Kidney capillary endothelial cell (primary cell): ENCODE results near the gene KRT9.
A peak's percentile ranks its signal among the peaks of the same experiment; 100 is the strongest.
"Not testable (repeated sequence)": the region's sequence is repeated elsewhere in the genome, so short reads cannot be mapped to it uniquely, and the experiment has no call there.

Experiments used
- DNase-seq: peaks from one replicate; pipeline ENCODE4 v3.0.0-alpha.2; 2018; ENCODE audit warnings: low spot score

KRT9 gene

DNA sequence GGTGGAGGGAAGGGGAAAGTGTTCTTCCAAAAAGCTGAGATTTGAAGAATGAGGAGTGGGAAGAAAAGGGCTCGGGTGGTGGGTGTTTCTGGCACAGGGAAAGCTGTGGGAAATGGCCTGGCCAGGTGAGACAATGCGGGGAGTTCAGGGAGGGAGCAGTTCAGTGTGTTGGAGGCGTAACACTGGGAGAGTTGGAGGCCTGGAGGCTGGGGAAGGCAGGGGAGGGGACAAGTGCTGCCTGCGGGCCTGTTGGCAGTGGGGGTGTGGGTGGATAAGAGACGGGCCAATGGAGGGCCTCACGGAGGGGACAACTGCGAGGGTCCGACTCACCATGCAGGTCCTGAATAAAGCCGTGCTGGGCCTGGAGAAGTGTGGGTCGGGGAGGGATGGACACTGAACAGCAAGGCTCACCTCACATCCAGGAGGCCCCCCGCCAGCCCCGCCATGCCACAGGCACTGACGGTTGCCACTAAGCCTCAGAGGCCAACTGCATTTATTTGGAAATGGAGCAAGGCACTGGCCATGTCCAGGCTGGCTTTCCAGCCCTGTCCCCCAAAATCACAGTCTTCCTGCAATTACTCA is 25.9 kb downstream of the KRT9 start:
- no peak for DNase-seq

DNA sequence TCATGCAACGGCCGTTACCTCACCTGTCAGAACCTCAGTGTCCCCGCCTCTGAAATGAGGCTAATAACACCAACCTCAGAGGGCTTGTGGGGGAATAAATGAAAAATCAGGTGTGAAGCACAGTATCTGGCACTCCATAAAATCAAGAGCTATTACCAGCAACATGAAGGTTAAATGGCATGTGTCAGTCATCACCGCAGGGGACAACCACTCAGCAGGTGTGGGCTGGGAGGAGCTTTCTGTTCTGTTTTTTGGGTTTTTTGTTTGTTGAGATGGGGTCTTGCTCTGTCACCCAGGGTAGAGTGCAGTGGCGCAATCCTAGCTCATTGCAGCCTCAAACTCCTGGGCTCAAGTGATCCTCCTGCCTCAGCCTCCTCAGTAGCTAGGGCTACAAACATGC is 26.9 kb downstream of the KRT9 start:
- DNase-seq, result no peak

GRCh38 chr17:41544491-41544892 is 27.4 kb downstream of the KRT9 start:
- DNase-seq, result no peak

- not testable (repeated sequence) for DNase-seq
Observed at GRCh38 chr17:41542786-41543185, 29.1 kb downstream of the KRT9 start.

GRCh38 chr17:41542357-41542756 is 29.5 kb downstream of the KRT9 start:
- DNase-seq, result no peak

DNA sequence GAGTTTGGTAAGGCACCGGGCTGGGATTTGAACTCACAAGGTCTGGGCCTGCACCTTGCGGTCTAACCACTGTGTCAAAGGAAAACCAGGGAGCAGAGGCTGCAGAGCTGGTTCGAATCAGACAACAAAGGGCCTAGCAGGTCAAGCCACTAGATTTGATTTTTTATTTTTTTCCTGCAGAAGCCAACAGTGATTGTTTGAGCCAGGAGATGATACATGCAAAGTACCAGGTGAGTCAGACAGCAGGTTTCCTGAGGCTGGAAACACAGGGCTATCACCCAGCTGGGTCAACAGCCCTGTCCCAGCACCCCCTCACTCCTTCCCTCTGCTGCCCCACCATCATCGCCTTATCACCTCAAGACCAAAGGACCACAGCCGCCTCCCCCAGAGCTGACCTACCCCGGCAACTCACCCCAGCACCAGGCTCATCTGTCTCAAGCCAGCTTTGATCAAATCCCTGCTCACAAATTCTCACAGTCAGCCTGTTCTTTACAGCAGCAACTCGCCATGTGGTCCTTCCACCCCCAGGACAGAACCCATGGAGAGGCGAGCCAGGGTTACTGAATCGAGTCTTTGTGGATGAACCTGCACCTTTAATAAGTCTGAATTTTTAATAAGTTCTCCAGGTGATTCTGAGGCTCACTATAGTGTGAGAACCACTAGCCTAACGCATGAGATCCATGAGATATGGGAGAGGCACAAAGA is 30.8 kb downstream of the KRT9 start:
- peak; percentile 50 for DNase-seq

DNA sequence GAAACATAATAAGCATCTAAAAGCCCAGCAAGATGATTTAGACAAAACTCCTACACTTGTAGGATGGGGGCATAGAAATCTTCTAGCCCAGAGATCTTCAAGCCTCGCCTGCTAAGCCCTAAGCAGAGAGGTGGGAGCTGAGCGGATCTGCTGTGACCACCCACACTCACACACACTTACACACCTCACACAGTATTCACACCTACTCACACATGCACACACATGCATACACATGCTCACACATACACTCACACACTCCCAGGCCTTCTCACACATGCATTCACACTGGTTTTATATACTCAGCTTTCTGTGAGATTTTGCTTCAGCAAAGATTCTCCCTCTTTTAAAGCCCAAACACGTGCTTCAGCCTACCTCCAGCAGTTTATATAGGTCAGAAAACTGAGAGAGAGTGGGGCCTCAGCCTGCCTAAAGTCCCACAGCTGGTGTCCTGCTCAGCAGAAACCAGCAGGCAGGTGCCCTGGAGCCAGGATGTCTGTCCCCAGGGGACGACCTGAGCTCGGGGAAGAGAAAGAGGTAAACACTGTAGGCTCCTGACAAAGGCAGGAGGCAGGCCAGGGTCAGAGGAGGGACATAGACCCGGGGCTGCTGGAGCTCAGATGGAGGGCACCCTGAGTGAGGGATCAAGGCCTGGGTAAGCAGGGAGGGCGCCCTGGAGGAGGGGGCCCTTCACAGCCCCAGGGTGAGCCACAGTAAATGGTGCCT is 31.7 kb downstream of the KRT9 start:
- DNase-seq, result no peak

DNA sequence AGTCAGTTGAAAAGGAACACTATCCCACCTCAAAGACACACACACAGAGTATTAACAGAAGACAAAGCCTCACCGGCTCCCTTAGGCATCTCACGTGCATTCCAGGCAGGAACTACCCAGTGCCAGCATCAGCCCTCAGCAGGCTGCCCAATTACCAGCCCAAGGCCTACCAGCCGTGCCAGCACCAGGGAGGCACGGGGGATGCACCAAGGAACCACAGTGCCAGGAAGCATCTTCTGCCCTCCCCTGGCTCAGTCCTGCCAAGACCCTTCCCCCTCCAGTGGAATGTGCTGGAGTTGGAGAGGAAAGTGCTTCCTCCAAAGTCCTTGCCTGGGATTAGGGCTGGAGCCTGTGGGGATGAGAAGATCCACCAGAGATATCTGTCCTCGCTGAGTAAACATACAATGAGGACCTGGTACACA is 32.8 kb downstream of the KRT9 start:
- DNase-seq, result no peak

- no peak for DNase-seq
Observed at GRCh38 chr17:41538565-41538991, 33.3 kb downstream of the KRT9 start.

GRCh38 chr17:41537990-41538389 is 33.9 kb downstream of the KRT9 start:
- no peak for DNase-seq

DNA sequence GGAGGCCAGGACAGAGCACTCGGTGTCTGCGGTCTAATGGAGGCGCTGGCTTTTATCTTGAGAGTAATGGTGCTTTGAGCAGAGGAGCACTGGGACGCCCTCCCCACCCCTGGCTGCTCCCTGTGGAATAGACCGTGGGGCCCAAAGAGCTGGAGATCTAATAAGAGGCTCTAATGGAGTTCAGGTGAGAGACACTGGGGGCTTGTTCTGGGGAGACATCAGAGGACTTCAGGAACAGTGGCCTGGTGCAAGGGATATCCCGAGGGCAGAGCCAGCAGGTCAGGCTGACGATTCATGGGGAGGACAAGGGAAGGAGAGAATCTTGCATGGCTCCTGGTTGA is 34.3 kb downstream of the KRT9 start:
- no peak for DNase-seq

- DNase-seq, result no peak
Observed at GRCh38 chr17:41536741-41537613, 34.9 kb downstream of the KRT9 start.

DNA sequence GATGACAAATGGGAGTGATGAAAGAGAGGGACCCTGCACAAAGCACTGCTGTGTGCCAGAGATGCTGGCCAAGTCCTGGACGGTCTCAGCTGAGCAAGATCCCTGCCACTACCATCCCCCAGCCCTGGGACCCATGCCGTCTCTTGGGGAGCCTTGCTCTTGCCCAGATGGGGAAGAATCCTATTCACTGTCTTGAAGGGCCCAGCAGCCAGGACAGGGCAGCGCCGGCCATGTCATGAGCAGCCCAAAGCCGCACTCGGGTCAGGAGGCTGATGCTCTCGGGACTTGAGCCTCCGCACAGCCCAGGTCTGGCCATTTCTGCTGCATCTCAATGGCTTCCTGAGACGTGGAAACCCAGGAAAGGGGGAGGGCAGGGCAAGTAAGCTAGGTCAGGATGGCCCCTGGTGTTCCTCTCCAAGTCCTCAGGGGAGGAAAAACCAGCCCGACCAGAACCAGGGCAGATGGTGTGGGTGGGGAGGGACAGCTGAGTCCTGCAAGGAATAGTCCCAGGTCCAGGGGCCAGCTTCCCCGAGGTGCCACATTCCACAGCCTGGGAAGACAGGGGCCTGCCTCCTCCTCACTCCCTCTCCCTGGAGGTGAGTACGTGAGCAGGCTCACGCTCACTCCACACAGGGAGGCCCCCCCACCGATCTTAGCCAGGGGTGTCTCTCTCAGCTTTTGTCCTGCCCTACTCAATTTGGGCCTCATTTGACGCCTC is 35.9 kb downstream of the KRT9 start:
- no peak for DNase-seq

DNA sequence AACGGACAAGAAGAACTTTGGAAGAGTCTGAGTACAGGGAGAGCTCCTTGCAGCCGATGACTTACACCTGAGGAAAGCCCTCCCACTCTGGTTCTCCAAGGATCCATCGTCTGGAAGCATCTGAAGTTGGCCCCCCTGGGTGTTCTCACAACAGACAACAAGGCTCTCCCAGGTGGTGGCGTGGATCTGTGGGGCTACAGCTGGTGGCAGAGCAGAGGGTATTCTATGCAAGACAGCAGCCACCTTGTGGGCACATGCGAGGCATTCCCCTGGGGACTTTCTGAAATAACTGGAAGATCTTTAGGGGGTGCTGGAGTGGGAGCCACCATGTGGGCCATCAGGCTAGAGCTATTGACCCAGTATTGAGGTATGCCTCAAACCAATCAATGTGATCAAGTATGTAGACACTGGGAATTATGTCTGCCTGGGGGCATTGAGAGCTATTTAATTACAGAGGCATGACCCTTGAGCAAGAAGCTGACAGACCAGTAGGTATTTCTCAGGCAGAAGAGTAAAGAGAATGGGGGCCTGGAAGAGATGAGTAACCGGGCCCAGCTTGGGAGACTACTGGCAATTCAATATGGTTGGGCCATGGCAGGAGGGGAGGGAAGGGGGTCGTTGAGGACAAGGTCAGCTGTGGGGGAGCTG is 36.8 kb downstream of the KRT9 start:
- no peak for DNase-seq

GRCh38 chr17:41533613-41534012 is 38.2 kb downstream of the KRT9 start:
- no peak for DNase-seq

- no peak for DNase-seq
Observed at GRCh38 chr17:41532947-41533570, 38.8 kb downstream of the KRT9 start.

DNA sequence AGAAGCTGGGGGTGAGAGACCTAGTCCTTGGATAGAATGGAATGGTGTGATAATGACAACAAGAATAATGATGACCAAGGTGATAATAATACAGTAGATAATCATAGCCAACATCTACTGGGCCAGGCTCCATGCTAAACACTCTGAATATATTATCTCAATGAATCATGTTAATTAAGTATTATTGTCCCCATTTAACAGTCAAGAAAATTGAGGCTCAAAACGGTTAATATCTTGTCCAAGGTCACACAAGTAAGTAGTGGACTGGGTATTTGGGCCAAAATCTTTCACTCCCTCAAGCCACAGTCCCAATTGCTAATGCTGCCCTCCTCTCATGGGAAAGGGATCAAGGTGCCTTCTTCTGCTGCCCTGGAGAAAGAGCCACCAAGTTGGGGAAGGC is 39.9 kb downstream of the KRT9 start:
- DNase-seq, result no peak

DNA sequence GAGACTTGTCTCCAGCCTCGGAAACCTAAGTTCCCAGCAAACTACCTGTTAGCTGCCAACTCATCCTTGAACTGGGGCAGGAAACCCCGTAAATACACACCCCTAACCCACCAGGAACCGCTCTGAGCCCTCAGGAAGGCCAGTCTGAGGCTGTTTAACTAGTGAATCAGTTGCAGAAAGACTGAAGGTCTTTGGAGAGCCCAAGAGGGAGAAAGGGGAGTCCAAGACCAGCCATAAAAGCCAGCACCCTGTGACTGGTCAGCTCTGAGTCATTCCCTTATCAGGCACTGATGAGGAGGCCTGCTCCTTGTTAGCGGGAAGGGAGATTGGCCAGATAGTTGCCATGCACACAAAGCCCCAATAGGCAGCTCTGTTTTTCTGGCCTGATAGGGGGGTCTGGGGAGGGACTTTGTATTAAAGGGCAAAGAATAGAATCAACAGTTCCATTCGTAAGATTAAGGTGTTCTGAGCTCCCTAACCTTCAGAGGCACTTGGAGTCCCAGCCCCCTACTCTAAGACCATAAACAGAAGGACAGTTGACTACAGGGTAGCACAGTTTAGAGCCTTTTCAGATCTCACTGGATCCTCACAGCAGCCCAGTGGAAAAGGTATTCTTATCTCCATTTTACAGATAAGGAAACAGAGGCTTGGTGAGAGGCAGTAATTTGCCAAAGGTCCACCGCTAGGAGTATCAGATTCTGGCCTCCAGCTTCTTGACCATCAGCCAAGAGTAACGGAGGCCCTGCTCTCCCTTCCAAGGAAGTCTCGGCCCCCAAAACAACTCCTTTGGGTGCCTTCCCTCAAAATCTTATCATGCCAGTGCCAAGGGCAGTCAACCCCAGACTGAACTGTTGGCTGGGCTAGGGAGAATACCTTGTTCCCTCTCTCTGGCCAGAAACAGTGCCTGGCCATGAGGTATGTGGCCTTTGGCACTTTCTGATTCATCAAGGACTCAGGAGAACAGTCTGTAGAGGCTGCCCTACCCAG is 41.5 kb downstream of the KRT9 start:
- DNase-seq, result peak; percentile 65

- DNase-seq, result no peak
Observed at GRCh38 chr17:41529491-41529915, 42.4 kb downstream of the KRT9 start.

GRCh38 chr17:41528959-41529353 is 42.9 kb downstream of the KRT9 start:
- DNase-seq, result no peak
